SU-DHL-6 (cell line): ENCODE results near the gene OGT.

ENCODE experiments used
- CTCF ChIP-seq: fragments of 200-600 bp; sonication (generic); IDR thresholded peaks from one replicate; pipeline ENCODE4 v1.5.1; 2017; ENCODE audit warnings: antibody characterized with exemption, mild to moderate bottlenecking, low read length, moderate library complexity; ENCODE audit not compliant: insufficient read depth, poor library complexity, severe bottlenecking
- EZH2phosphoT487 ChIP-seq: fragments of 200-600 bp; sonication (generic), shearing (Covaris generic); conservative IDR thresholded peaks from 2 replicates; pipeline ENCODE4 v1.6.1; 2018; ENCODE audit warnings: mild to moderate bottlenecking, antibody characterized with exemption, low read length, moderate library complexity, mixed read lengths

GRCh38 chrX:71579990-71580380, 47.1 kb downstream of the OGT start:
- no peak for TF ChIP-seq CTCF
- TF ChIP-seq EZH2phosphoT487 = no peak
